SK-N-SH treated with all-trans-retinoic acid at 6 μM for 48 hours (cell line): ENCODE data around the gene SNX27.

ENCODE experiments used
- ATAC-seq: fragments of 200-7000 bp; cut with Tn5 transposase; 3 replicates; pipeline ENCODE4 v1.9.1; 2020; ENCODE audit warnings: mild to moderate bottlenecking, moderate library complexity
- BACH2 ChIP-seq: fragments of 250-450 bp; sonication (Bioruptor Pico); IDR thresholded peaks from 2 replicates; pipeline ENCODE4 v1.9.0; 2021; ENCODE audit warnings: mild to moderate bottlenecking, borderline replicate concordance
- CSRNP3 ChIP-seq: fragments of 250-450 bp; sonication (Bioruptor Pico); IDR thresholded peaks from 2 replicates; pipeline ENCODE4 v1.5.1; 2021; ENCODE audit warnings: mild to moderate bottlenecking, moderate library complexity
- GLIS3 ChIP-seq: fragments of 250-450 bp; sonication (Bioruptor Pico); IDR thresholded peaks from 2 replicates; pipeline ENCODE4 v1.5.0; 2020; ENCODE audit warnings: mild to moderate bottlenecking, moderate library complexity
- OSR1 ChIP-seq: fragments of 250-450 bp; sonication (Bioruptor Pico); IDR thresholded peaks from 2 replicates; pipeline ENCODE4 v1.8.0; 2022; ENCODE audit warnings: moderate library complexity, mild to moderate bottlenecking, inconsistent platforms
- PATZ1 ChIP-seq: fragments of 250-450 bp; sonication (Bioruptor Pico); IDR thresholded peaks from 2 replicates; pipeline ENCODE4 v1.8.0; 2020; ENCODE audit warnings: mild to moderate bottlenecking, moderate library complexity, borderline replicate concordance
- RARB ChIP-seq: fragments of 250-450 bp; sonication (Bioruptor Pico); IDR thresholded peaks from 2 replicates; pipeline ENCODE4 v1.8.0; 2021; ENCODE audit warnings: mild to moderate bottlenecking, moderate library complexity
- SNAI2 ChIP-seq: fragments of 250-450 bp; sonication (Bioruptor Pico); IDR thresholded peaks from 2 replicates; pipeline ENCODE4 v1.5.0; 2020; ENCODE audit warnings: mild to moderate bottlenecking, moderate library complexity
- TSHZ2 ChIP-seq: fragments of 250-450 bp; sonication (Bioruptor Pico); IDR thresholded peaks from 2 replicates; pipeline ENCODE4 v1.5.0; 2020; ENCODE audit warnings: mild to moderate bottlenecking, moderate library complexity
- ZC3H10 ChIP-seq: fragments of 250-450 bp; sonication (Bioruptor Pico); IDR thresholded peaks from 2 replicates; pipeline ENCODE4 v1.5.1; 2021; ENCODE audit warnings: mild to moderate bottlenecking, moderate library complexity
- ZFP30 ChIP-seq: fragments of 450-650 bp; formaldehyde crosslinking; IDR thresholded peaks from 2 replicates; pipeline ENCODE4 v1.5.0; 2022; ENCODE audit warnings: mild to moderate bottlenecking, moderate library complexity
- ZNF565 ChIP-seq: fragments of 450-650 bp; formaldehyde crosslinking; conservative IDR thresholded peaks from 2 replicates; pipeline ENCODE4 v1.5.0; 2020; ENCODE audit warnings: low read depth, mild to moderate bottlenecking, moderate library complexity
- ZNF8 ChIP-seq: fragments of 450-650 bp; formaldehyde crosslinking; IDR thresholded peaks from 2 replicates; pipeline ENCODE4 v1.5.0; 2020; ENCODE audit warnings: mild to moderate bottlenecking, moderate library complexity

The SNX27 gene

GRCh38 chr1:151686561-151686960, 74.7 kb downstream of the SNX27 start (continued):
- TF ChIP-seq PATZ1 (CRISPR knock-in tag) = no peak
- TF ChIP-seq CSRNP3 (CRISPR knock-in tag) = no peak
- TF ChIP-seq ZNF8 (CRISPR knock-in tag) = no peak
- no peak for TF ChIP-seq SNAI2

GRCh38 chr1:151689494-151689893, 77.6 kb downstream of the SNX27 start:
- TF ChIP-seq PATZ1 (CRISPR knock-in tag) (no peak), CSRNP3 (CRISPR knock-in tag) (no peak), RARB (no peak), GLIS3 (CRISPR knock-in tag) (no peak), OSR1 (no peak), BACH2 (CRISPR knock-in tag) (no peak), ZC3H10 (CRISPR knock-in tag) (no peak), TSHZ2 (CRISPR knock-in tag) (no peak), ZFP30 (CRISPR knock-in tag) (no peak)
- TF ChIP-seq, all 23 proteins: peak for 0

GRCh38 chr1:151692226-151692625, 80.4 kb downstream of the SNX27 start:
- no peak for ATAC-seq
- TF ChIP-seq OSR1 (no peak), TSHZ2 (CRISPR knock-in tag) (no peak), PATZ1 (CRISPR knock-in tag) (no peak), CSRNP3 (CRISPR knock-in tag) (no peak), RARB (no peak), ZNF565 (CRISPR knock-in tag) (no peak)

More at GRCh38 chr1:151689494-151689893, 77.6 kb downstream of the SNX27 start:
- no peak for ATAC-seq
